ENCODE measurements around the gene ALS2.

The ALS2 gene

DNA sequence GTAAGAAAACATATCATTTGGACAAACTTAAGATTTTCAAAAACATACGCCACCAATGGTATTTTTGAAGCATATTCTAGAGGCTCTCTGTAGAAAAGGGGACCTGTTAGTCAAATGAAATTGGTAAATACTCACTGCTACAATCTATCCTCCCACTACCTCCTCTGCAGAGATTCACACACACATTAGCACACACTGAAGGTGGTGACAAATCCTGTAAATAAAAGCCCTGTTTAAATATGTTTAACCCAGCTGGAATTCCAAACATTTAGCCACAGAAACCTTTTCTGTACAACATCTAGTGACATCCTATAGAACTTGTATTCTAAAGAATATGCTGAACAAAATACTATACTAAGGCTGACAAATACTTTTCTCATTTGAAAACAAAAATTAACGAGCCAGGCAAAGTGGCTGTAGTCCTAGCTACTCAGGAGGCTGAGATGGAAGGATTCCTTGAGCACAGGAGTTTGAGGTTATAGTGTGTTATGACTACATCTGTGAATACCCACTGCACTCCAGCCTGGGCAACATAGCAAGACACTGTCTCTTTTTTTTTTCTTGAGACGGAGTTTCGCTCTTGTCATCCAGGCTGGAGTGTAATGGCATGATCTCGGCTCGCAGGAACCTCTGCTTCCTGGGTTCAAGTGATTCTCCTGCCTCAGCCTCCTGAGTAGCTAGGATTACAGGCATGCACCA is 25.9 kb downstream of the ALS2 start:
- DNase-seq (ENCODE audit: low read depth in 2 of 2) = no peak

DNA sequence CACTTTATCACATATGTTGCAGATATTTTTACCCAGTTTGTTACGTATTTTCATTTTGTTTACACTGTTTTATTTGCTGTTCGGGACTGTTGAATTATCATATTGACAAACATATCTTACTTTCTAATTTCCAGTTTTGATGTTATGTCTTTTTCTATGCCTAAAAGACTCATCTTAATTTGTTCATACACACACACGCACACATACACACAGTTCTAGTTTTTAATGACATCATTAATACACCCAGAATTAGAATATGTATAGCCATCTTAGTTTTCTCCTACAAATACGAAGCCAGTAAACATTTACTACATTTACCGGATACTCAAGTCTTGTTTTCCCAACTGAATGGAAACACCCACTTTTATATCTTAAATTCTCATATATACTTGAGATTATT is 29.2 kb downstream of the ALS2 start:
- DNase-seq (ENCODE audit: low read depth in 2 of 2) = no peak

DNA sequence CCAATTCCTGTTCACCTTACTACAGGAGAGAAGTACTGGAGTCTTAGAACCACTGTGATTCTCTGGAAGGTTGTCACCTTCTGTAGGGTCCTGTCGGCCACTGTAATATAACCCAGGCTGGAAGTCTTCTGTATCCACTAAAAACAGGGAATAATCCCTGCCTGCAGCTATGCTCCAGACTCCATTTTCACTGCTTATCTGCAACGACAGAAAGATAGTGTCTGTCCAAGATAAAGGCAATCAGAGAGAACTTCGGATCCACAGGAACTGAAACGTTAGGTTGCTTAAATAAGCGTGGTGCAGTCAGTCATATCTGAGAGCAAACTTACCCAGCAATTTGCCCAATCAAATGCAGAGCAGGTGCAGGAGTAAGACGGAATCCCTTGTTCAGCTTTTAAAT is 34.2 kb downstream of the ALS2 start:
- no peak for DNase-seq (ENCODE audit: low read depth in 2 of 2)

DNA sequence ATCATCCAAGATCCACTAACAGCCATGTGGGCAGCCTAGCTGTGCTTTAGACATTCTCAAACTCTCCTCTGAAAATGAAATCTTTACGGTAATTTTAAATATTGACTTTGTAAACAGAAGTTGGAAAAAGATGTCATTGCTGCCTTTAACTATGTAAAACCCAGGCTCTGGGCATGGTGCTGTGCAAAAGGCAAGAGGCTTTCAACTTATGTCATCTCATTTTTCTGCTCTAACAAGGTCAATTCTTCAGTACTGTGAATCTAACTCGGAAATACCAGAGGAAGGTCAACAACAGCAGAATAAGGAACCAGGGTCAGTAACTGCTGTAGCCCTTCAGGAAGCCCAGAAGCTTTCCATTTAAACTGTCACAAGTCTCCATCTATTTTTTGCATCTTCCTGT is 45.2 kb downstream of the ALS2 start:
- no peak for DNase-seq (ENCODE audit: low read depth in 2 of 2)

DNA sequence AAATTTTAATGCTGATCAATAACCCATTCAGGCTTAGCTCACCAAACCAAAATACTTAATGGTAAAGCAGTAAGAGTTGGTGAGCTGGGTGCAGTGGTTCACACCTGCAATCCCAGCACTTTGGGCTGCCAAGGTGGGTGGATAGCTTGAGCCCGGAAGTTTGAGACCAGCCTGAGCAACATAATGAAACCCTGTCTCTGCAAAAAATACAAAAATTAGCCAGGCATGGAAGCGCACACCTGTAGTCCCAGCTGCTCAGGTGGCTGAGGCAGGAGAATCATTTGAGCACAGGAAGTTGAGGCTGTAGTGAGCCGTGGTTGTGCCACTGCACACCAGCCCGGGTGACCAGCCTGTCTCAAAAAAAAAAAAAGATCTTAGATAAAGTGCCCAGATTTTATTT is 46.6 kb downstream of the ALS2 start:
- no peak for DNase-seq (ENCODE audit: low read depth in 2 of 2)

DNA sequence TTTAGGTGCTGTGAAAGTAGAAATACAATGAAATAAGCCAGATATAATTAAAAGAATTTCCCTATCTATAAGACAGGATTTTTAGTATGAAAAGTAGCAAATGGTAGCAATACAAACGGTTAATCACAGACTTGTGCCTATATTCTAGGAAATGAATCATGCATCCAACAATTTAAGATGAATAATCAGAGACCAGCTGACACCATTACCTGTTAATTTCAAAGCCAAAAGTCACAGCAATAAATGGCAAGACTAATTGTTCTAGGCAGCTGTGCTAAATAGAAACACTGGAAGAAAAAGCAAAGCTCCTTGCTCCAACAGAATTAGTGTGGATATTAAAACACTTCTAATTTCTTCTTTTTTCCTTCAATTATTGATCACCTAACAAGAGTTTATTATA is 47.2 kb downstream of the ALS2 start:
- no peak for DNase-seq (ENCODE audit: low read depth in 2 of 2)

DNA sequence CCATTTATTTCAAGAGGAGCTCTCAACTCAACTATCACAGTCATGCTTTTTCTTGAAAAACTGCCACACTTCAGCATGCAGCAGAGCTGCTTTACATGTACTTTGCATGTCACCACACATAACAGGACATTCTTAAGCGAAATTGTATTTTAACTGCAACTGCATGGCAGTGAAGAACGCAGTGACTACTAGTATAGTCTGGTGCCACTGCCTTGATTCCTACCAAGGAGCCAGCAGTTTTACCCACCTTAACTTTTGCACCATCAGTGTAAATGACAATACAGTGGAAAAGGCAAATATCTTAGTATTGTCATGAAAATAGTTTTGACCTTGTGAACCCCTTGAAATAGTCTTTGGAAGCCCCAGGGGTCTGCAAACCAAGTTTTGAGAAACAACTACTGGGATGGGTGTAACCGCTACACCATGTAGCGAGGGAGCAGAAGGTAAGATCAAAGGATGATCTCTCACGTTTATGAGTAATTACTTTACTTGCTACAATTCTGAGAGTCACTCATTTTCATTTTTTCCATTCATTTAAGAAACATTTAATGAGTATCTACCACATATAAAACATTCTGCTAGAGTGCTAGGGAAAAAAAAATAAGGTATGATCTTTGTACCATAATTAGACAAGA is 50.0 kb downstream of the ALS2 start:
- no peak for DNase-seq (ENCODE audit: low read depth in 2 of 2)

DNA sequence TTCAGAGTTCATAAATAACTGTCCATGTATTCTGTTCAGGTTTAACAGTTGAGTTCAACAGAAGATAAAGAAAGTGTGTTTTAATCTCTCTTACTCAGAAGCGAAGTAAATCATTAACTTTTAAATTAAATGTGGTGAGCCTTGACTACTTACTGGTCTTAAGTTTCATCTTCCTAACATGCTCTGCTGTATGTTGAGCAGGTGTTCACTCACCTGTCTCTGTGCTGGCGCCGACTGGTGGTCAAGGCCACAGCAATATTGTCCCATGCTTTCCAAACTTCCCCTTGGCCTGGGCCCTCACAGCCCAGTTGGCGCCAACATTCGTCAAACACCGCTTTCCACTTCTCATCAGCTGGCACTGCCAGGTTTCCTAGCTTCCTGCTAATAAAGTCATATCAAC is 65.3 kb downstream of the ALS2 start:
- no peak for DNase-seq (ENCODE audit: low read depth in 2 of 2)

DNA sequence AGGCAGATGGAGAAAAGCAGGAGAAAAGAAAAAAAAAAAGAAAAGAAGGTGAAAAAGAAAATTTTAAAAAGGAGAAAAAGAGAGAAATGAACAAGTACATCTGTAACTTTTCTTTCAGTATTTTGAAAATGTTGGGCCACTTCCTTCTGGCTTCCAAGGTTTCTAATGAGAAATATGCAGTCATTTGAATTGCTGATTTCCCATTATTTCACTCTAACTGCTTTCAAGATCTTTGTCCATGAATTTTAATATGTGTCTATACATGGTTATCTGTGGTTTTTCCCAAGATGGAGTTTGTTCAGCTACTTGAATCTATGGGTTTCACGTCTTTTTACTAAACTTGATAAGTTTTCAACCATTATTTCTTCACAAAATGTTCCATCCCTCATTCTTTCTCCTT is 68.0 kb downstream of the ALS2 start:
- DNase-seq (ENCODE audit: low read depth in 2 of 2) = no peak

DNA sequence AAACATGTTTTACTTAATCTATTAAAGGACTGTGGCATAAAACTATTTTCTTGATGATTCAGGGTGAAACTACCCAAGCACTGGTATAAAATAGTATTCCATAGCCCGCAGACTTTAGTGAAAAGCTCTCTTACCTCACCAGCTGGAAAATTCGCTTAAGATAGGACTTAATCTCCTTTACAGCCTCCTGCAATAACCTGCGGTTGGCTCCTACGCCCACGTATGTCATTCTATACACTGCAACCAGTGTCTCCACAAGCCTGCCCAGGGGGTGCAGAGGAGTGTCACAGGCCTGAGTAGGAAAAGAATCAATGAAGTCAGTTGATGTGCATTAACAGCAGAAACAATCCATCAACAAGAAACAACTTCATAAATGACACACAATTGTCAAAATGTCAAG is 71.0 kb downstream of the ALS2 start:
- no peak for DNase-seq (ENCODE audit: low read depth in 2 of 2)

DNA sequence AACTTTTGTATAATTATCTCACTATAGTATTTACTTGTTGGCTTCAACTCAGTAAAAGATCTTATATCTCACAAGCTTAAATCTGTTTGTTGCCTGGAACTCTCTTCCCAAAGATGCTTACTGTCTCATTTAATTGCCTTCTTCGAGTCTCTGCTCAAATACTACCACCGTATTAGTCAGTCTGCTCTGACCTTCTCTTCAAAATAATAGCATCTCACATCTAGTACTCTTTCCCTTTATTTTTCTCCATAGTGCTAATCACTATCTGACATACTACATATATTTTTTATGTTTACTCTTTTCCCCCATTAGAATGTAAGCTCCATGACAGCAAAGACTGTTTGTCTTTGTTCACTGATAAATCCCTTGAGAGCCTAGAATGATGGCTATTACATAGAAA is 71.7 kb downstream of the ALS2 start:
- no peak for DNase-seq (ENCODE audit: low read depth in 2 of 2)

DNA sequence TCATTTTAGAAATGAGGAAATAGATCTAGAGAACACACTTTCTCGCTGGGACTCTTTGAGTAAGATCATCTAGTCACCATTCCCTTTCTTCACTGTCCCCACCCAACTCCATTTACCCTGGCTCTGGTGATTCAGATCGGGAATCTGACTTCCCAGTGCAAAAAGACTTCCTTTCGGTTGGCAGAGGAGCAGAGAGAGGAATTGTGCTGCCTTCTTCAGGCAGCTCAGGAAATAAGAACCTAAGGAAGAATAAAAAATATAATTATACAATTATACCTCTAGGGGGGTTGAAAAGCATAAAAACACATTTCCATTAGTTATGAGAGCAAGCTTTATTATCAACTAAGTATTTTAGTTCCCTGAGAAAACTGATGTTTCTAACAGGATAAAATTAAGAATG is 73.0 kb downstream of the ALS2 start:
- DNase-seq (ENCODE audit: low read depth in 2 of 2) = no peak

DNA sequence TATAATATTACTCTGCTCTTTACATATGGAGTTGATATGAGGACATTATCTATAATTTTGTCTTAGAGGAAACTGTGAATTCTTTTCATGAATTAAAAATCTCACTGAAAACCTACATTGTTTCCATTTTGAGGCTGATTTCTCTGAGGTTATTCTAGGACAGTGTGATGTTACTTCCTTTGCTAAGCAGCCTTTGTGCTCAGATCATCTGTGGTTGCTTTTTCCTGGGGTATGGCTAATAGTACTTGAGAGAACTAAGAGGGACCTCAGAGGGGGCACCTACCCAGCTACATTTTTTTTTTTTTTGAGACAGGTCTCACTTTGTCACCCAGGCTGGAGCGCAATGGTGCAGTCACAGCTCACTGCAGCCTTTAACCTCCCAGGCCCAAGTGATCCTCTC is 73.6 kb downstream of the ALS2 start:
- DNase-seq (ENCODE audit: low read depth in 2 of 2) = no peak

DNA sequence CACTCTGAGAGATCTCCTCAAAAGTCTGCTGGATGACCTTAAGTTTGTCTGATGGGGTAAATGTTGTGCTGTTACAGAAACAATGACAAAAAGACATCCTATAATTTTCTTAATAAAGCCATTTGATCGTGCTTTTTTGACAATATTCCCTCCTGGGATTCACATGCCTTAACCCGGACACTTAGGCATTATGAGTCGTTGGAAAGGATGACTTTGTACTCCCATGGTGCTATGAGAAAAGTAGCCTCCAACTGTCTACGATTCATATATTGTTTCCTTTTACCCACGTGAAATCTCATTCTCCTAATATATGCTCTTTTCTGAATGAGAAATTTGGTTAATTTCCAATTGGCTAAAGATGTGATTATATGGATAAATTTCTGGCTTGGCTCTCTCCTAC is 76.2 kb downstream of the ALS2 start:
- no peak for DNase-seq (ENCODE audit: low read depth in 2 of 2)

DNA sequence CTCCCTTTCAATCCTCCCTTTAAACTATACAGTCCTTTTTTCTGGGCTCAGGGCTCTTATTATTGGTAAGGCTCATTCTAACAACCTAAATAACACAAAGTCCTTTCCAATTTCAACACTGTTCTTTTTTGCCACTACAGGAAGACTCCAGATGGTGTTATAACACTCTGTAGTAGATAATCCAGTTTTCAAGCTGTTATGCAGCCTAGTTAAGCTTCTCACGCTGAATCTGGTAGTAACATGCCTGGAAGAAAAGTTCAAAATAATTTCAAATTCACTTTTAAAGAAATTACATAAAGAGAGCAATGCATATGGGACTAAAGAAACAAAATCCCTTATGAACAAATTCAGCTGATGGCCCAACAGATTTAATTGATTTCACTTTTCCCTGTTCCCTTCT is 79.1 kb downstream of the ALS2 start:
- no peak for DNase-seq (ENCODE audit: low read depth in 2 of 2)

DNA sequence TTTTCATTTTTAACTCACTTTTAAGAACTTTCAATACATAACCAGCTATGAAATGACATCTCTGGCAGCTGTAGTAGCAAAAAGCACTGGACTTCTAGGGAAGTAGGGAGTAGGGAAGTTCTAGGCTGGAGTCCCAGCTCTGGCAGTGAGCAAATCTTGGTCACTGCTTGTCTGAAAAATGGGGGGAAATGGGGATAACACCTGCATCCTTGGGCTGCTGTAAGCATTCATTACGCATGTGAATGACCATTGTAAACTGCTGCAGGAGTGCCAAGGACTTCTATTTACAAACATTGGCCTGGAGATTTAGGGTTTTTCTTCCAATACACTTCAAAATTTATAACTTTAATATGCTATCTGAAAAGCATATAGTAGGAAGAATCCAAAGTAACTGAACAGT is 81.3 kb downstream of the ALS2 start:
- no peak for DNase-seq (ENCODE audit: low read depth in 2 of 2)

DNA sequence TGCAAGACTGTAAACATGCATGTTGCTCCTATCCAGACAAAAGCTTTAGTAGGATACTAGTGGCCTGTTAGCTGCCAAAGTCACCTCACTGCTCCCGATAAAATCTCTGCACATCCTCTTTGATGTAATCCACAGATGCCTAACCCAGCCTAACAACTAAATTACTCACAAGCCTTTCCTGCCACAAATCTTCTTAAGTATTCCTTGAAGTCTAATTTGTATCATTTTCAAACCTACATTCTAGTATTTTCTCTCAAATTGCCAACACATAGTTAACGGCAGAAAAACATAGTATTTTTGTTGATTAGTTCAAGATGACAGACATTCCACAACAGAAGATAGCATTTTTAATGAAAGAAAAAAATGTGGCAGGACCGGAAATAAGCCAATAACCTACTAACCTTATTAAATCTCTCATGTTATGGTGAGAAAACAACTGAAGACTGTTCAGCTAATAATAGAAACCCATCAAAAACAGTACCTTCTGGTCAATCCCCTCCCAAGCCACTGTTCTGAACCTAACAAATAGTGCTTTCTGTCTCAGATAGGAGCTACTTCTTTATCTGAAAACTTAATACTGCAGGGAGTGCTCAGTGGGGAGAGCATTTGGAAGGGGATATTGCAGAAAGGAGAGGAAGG is 82.0 kb downstream of the ALS2 start, which contains the start of gene MPP4:
MPP4 (minus strand) TSS at position 57 of the 639 bp plus-strand sequence. CDS start 4,690 bp downstream, outside the sequence.
- no peak for DNase-seq (ENCODE audit: low read depth in 2 of 2)

DNA sequence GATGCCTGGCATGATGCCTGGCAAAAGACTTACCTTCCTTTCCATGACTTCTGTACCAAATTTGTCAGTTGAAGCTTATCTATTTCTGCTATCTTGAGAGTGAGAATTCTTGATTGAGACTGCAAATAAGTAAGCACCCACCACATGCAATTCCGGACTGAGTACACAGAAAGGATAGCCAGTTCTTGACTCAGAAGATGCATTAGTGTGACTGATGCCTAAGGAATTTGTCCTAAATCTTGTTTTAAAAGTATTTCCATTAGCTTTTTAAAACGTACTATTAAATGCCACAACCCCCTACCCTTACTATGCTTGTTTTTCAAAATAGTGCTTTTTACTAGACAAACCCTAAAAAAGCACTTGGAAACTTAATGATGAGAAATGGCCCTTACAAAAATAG is 82.8 kb downstream of the ALS2 start:
- no peak for DNase-seq (ENCODE audit: low read depth in 2 of 2)

DNA sequence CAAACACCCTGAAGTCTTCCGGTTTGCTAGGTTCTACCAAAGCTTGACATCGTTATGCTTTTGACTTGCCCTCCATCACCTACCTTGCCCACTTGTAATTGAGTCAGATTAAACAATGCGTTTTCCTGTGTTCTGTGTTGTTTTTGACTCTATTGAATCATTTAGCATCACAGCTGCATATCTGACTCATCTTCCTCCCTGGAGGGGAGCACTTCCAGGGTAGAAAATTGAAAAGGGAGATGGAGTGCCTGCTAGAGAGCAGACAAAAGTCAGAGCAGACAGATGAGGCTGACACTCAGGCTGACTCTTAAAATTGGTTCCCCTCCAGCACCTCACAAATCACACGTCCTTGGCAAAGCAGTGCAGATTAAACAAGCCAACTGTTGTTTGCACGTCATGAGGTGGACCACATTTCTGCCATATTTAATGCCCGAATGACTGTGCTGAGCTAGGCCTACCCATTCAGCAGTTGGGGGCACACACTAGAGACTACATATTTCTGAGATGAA is 84.5 kb downstream of the ALS2 start:
- no peak for DNase-seq (ENCODE audit: low read depth in 2 of 2)

DNA sequence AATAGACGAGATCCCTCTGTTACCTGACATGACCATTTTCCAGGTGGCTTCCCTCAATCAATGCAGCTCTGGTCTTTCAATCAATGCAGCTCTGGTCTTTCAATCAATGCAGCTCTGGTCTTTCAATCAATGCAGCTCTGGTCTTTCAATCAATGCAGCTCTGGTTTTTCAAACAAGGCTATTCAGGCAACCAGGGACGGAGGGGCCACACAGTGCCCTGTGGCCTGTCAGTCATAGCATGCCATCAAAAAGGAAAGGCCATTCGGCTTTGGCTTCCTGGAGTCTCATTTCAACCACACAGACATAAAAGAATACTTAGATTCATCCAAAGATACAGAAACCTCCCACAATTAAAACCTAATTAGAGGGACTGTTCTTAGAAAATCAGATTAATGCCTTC is 95.6 kb downstream of the ALS2 start:
- DNase-seq (ENCODE audit: low read depth in 2 of 2) = no peak

DNA sequence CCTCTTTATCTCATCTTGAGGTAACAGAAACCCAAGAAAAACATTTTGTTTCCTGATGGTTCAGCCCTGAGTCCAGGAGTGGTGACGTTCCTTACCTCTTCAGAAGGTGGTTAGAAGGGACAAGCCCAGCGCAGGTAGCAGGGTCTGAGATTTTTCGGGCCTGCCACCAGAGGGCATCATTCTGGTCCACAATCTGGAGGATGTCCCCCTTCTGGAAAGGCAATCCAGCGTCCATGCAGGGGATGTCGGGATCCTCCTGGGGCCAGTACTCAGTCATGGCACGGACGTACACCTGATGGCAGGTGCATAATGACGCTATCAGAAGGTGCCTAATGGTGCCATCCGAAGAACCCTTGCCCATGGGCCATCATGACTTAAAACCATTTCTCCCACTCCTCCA is 100.0 kb downstream of the ALS2 start:
- no peak for DNase-seq (ENCODE audit: low read depth in 2 of 2)

DNA sequence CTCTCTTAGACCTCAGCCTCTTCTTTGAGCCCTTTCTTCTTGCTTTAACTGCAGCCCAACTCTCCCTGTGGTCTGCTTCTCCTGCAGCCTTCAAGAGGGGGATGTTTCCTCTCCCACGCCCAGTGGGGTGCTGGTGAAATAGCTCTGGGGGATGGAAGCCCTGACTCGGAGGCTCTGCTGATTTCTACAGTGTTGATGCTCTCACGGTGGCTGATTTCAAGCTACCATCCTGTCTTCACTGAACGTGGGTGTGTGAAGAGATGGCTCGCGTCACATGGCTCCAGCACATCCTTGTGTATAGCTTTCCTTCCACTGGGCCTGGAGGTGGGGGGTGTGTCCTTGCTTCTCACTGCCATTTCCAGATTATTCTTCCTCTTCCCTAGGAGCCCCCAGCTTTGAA is 102.3 kb downstream of the ALS2 start:
- no peak for DNase-seq (ENCODE audit: low read depth in 2 of 2)

DNA sequence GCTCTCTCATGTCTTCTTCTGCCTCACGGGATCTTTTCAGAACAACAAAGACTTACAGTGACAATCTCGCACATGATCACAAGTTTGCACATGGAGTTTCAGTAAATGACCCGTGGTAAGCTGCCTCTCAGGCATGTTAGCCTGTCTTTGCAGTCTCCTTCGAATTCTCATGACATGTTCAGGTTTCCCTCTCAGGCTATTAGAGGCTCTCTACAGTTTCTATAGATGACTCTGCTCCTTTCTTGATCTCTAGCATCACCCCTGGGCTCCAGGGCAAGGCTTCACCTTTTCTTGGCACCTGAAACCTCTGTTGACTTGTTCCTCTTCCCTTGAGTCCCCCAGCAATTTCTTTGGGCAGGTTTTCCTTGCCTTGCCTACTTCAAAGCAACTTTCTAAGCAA is 105.3 kb downstream of the ALS2 start:
- DNase-seq (ENCODE audit: low read depth in 2 of 2) = no peak
